Endothelial cell of umbilical vein (primary cell): ENCODE data around the gene POLE. TPM values are rescaled to one million over a fixed set of nuclear protein-coding genes. Genes with fewer than 3 reads are reported as not detected.

ENCODE experiments used
- BruUV-seq: library from RNA; stranded (reverse); fragments of 400-500 nt; replicated peaks from 2 replicates; lab custom pipeline; 2021; lab: Mats Ljungman, UMichigan
- CTCF ChIA-PET: fragments of 300-600, 350-600 bp; sonication (Branson Sonifier 250); formaldehyde crosslinking; loops from one replicate; lab custom pipeline; 2021; ENCODE audit warnings: antibody characterized with exemption, inconsistent platforms; lab: Charles Lee
- POLR2A ChIA-PET: fragments of 300-600, 350-600 bp; sonication (Branson Sonifier 250); formaldehyde crosslinking; loops from one replicate; lab custom pipeline; 2021; ENCODE audit warnings: antibody characterized with exemption, inconsistent platforms; lab: Charles Lee
- DNase-seq: peaks from one replicate; pipeline ENCODE4 v3.0.0-alpha.2; 2011; ENCODE audit warnings: low read depth, low spot score
- FAIRE-seq: peaks from 2 replicates; lab custom pipeline; 2011; peaks lifted over from hg19 to GRCh38; lab: Jason Lieb, UNC
- H2AFZ ChIP-seq: 2 replicates; pipeline ENCODE4 v1.6.0; 2012; ENCODE audit warnings: low read depth, low read length, control low read depth, inconsistent platforms
- H3K27ac ChIP-seq: 2 replicates; pipeline ENCODE4 v1.5.1; 2011; ENCODE audit warnings: low read depth, mild to moderate bottlenecking, control low read depth, low read length, moderate library complexity; ENCODE audit not compliant: insufficient read depth
- H3K27me3 ChIP-seq, 2 experiments: 2 replicates each; pipeline versions ENCODE4 v1.6.0 to v1.6.1; 2011; ENCODE audit warnings: low read length in 2 of 2, mixed read lengths in 1 of 2; ENCODE audit not compliant: control insufficient read depth in 2 of 2, insufficient read depth in 2 of 2
- H3K36me3 ChIP-seq, 2 experiments: 2 replicates in 1 of 2; 3 replicates in 1 of 2; pipeline ENCODE4 v1.5.1; 2011; ENCODE audit warnings: low read length in 2 of 2, mild to moderate bottlenecking in 1 of 2, moderate library complexity in 1 of 2; ENCODE audit not compliant: control insufficient read depth in 2 of 2, insufficient read depth in 2 of 2; ENCODE audit errors: extremely low read depth in 1 of 2
- H3K4me1 ChIP-seq: 3 replicates; pipeline ENCODE4 v1.5.1; 2011; ENCODE audit warnings: mild to moderate bottlenecking, low read length; ENCODE audit not compliant: control insufficient read depth, insufficient read depth; ENCODE audit errors: extremely low read depth
- H3K4me2 ChIP-seq: 2 replicates; pipeline ENCODE4 v1.6.1; 2011; ENCODE audit warnings: low read length, control low read depth, mixed read lengths; ENCODE audit not compliant: insufficient read depth
- H3K4me3 ChIP-seq, 3 experiments: fragments of 200-600 bp in 1 of 3; sonication (generic), shearing (Covaris generic) in 1 of 3; replicated peaks in 1 of 3; 2 replicates each; pipeline ENCODE4 v1.5.1; 2011 to 2016; ENCODE audit warnings: control low read depth in 3 of 3, low read length in 3 of 3, mild to moderate bottlenecking in 2 of 3, inconsistent platforms in 1 of 3, low read depth in 1 of 3, moderate library complexity in 1 of 3; ENCODE audit not compliant: insufficient read depth in 1 of 3
- H3K79me2 ChIP-seq: 2 replicates; pipeline ENCODE4 v1.6.0; 2012; ENCODE audit warnings: low read length, inconsistent platforms; ENCODE audit not compliant: control insufficient read depth, insufficient read depth
- H3K9ac ChIP-seq: replicated peaks from 2 replicates; pipeline ENCODE3; 2011; ENCODE audit warnings: low read length, control low read depth; ENCODE audit not compliant: insufficient read depth; ENCODE audit errors: extremely low read depth
- H3K9me1 ChIP-seq: replicated peaks from 3 replicates; pipeline ENCODE4 v1.6.0; 2011; ENCODE audit warnings: mild to moderate bottlenecking, low read length; ENCODE audit not compliant: control insufficient read depth, insufficient read depth; ENCODE audit errors: extremely low read depth
- H3K9me3 ChIP-seq: replicated peaks from 2 replicates; pipeline ENCODE4 v1.5.1; 2012; ENCODE audit warnings: low read length, inconsistent platforms; ENCODE audit not compliant: control insufficient read depth, insufficient read depth
- H4K20me1 ChIP-seq: replicated peaks from 2 replicates; pipeline ENCODE3; 2011; ENCODE audit warnings: mild to moderate bottlenecking, low read length; ENCODE audit not compliant: control insufficient read depth, insufficient read depth; ENCODE audit errors: extremely low read depth
- CTCF ChIP-seq, 2 donors: IDR thresholded peaks; 1 replicate in 1 of 2; 2 replicates in 1 of 2; pipeline ENCODE4 v1.5.1; 2011; ENCODE audit warnings: low read length in 2 of 2, mild to moderate bottlenecking in 2 of 2, moderate library complexity in 2 of 2, control low read depth in 1 of 2, inconsistent platforms in 1 of 2, low read depth in 1 of 2; ENCODE audit not compliant: insufficient read depth in 1 of 2; ENCODE audit errors: extremely low read depth in 1 of 2
- EZH2 ChIP-seq: IDR thresholded peaks from 2 replicates; pipeline ENCODE4 v1.6.1; 2012; ENCODE audit warnings: borderline replicate concordance, low read depth, mild to moderate bottlenecking, moderate library complexity, low read length, inconsistent platforms; ENCODE audit not compliant: severe bottlenecking
- FOS ChIP-seq: IDR thresholded peaks from 2 replicates; pipeline ENCODE4 v1.6.1; 2011; ENCODE audit warnings: mild to moderate bottlenecking, low read length, moderate library complexity, borderline replicate concordance; ENCODE audit not compliant: insufficient read depth
- GATA2 ChIP-seq: IDR thresholded peaks from 2 replicates; pipeline ENCODE4 v1.7.0; 2011; ENCODE audit warnings: low read depth, mild to moderate bottlenecking, moderate library complexity, mixed read lengths, low read length; ENCODE audit not compliant: insufficient read length, insufficient read depth
- JUN ChIP-seq: IDR thresholded peaks from 2 replicates; pipeline ENCODE4 v1.6.1; 2011; ENCODE audit warnings: borderline replicate concordance, low read depth; ENCODE audit not compliant: insufficient read length, insufficient read depth
- MAX ChIP-seq: IDR thresholded peaks from 2 replicates; pipeline ENCODE4 v1.6.1; 2011; ENCODE audit not compliant: insufficient read depth, insufficient read length
- MYC ChIP-seq: IDR thresholded peaks from one replicate; pipeline ENCODE4 v1.6.1; 2011; ENCODE audit warnings: mild to moderate bottlenecking, low read depth, low read length
- POLR2A ChIP-seq: IDR thresholded peaks from 2 replicates; pipeline ENCODE4 v1.6.1; 2012; ENCODE audit warnings: low read depth, mild to moderate bottlenecking, control low read depth, low read length
- POLR2AphosphoS5 ChIP-seq: IDR thresholded peaks from 2 replicates; pipeline ENCODE4 v1.6.1; 2012; ENCODE audit warnings: low read depth, mild to moderate bottlenecking, control low read depth, low read length, moderate library complexity; ENCODE audit not compliant: insufficient read depth
- dilution Hi-C: fragments of 300-500 bp; cut with MboI; formaldehyde crosslinking; loops from one replicate; pipeline ENCODE4 v1.15.0; 2019; ENCODE audit warnings: low sequenced_read_pairs; ENCODE audit not compliant: extremely low pct_ligation_motif_present
- intact Hi-C: fragments of 100-400 bp; cut with micrococcal nuclease; formaldehyde crosslinking; loops from one replicate; pipeline ENCODE4 v1.10.0; 2022
- polyA plus RNA-seq, 4 experiments: library from polyadenylated mRNA; depleted of rRNA in 3 of 4; stranded (reverse) in 3 of 4; unstranded in 1 of 4; fragments of >200 nt; gene quantifications; 2 replicates each; pipeline versions ENCODE4 v1.2.1 to v1.2.3, GENCODE V29; 2011 to 2012; ENCODE audit warnings: missing spikeins in 1 of 4
- total RNA-seq: library from RNA; stranded (reverse); gene quantifications from 2 replicates; pipeline ENCODE4 v1.2.3, GENCODE V29; 2021

The POLE gene
- total and polyA plus RNA-seq, 2 donors (not counting 3 experiments of a cell fraction or from before 2014, with no cell fraction given), result 22.9 to 82.7 TPM

- no peak for FAIRE-seq
- Histone ChIP-seq H3K27ac (no peak overlapping the region), H2AFZ (no peak overlapping the region), H3K4me3 (no peak overlapping the region), H3K4me2 (no peak overlapping the region), H3K4me1 (no peaks in the 10 kb centered on the region), H3K36me3 (peaks cover 2 to 33% of the 10 kb centered on the region in 2 experiments), H3K9me3 (no peaks in the 10 kb centered on the region), H4K20me1 (no peaks in the 10 kb centered on the region), H3K27me3 (no peaks in the 10 kb centered on the region), H3K9ac (no peak overlapping the region), H3K9me1 (no peaks in the 10 kb centered on the region), H3K79me2 (no peaks in the 10 kb centered on the region)
- no peak for TF ChIP-seq JUN
- intact Hi-C loops (no loop called here), dilution Hi-C loops (no loop called here)
- no peak for DNase-seq
- POLR2A ChIA-PET, result no interaction called here
- no TSS peak for BruUV-seq
- CTCF ChIA-PET, result no interaction called here
Observed at GRCh38 chr12:132575661-132576060, 111.5 kb downstream of the POLE start.

- H3K9ac ChIP-seq, result no peak overlapping the region
- dilution Hi-C loops, result no loop called here
Observed at GRCh38 chr12:132574271-132574996, 112.7 kb downstream of the POLE start.

More at GRCh38 chr12:132574271-132574996, 112.7 kb downstream of the POLE start:
- Histone ChIP-seq H3K4me1 (no peaks in the 10 kb centered on the region), H3K9me1 (no peaks in the 10 kb centered on the region), H4K20me1 (no peaks in the 10 kb centered on the region), H2AFZ (no peak overlapping the region), H3K4me3 (no peak overlapping the region), H3K36me3 (peaks cover 2 to 33% of the 10 kb centered on the region in 2 experiments), H3K27ac (no peak overlapping the region), H3K9me3 (no peaks in the 10 kb centered on the region), H3K4me2 (no peak overlapping the region), H3K79me2 (no peaks in the 10 kb centered on the region), H3K27me3 (no peaks in the 10 kb centered on the region)
- no TSS peak for BruUV-seq
- FAIRE-seq (no peak), DNase-seq (no peak)
- ChIA-PET POLR2A (no interaction called here), CTCF (no interaction called here)
- intact Hi-C loops, result no loop called here
- TF ChIP-seq CTCF (IDR thresholded peaks at IDR 0.05; ENCODE audit: extremely low read depth in 1 of 2, insufficient read depth in 1 of 2, low read depth in 1 of 2, low read length in 2 of 2), result no peak
- TF ChIP-seq EZH2, result no peak
- no peak for TF ChIP-seq POLR2AphosphoS5
- no peak for TF ChIP-seq MAX
- no peak for TF ChIP-seq FOS
- TF ChIP-seq POLR2A, result no peak
- no peak for TF ChIP-seq GATA2
- no peak for TF ChIP-seq MYC
